ENCODE data around the gene MAST1.
"Not testable (repeated sequence)": the region's sequence is repeated elsewhere in the genome, so short reads cannot be mapped to it uniquely, and the experiment has no call there.

The MAST1 gene

DNA sequence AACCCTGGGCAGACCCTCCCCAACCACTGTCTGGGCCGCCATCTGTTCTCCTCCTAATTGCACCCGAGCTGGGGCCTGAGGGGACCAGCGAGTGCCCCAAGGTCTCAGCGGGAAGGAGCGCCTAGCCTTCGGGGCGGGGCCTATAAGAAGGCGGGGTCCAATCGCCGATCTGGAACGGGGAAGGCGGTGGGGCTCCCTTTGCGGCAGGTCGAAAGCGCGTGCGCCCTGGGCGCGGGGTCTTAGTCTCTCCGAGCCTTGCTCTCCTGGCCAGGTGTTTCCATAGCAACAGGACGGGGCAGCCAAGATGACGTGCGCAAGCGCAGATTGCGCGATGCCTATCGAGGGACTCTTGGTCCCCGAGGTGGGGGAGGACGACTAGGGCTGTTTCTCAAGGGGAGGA, 2.8 kb downstream of the MAST1 start:
- DNase-seq: no peak

DNA sequence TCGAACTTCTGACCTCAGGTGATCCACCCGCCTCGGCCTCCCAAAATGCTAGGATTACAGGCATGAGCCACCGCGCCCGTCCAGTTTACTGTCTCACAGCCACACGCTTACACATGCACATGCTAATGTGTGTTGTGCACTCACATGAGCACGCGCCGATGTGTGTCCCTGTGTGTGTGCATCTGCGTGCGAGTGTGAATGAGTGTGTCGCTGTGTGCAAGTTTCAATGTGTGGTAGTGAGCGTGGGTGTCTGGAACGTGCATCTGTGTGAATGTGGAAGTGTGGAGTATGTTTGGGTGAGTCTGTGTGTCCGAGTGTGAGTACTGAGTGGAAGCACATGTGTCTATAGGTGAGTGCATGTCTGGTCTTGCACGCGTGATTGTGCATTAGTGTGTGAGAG, 4.2 kb downstream of the MAST1 start:
- no peak for DNase-seq

DNA sequence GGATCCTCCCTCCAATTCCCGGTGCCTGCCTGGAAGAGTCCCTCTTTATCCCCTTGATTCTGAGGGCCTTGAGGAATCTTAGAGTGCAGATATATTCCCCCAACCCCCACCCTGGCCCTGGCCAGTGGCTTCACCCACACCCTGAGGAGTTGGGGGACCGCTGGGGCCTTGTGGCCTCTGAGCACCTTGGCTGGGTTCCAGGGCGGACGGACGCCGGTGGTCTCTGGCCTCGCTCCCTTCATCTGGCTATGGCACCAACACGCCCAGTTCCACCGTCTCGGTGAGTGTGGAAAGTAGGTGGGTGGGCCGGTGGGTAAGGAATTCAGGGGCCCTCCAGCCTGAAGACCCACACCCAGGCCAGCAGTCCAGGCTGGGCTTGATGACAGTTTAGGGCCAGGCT, 5.0 kb downstream of the MAST1 start:
- DNase-seq: no peak

DNA sequence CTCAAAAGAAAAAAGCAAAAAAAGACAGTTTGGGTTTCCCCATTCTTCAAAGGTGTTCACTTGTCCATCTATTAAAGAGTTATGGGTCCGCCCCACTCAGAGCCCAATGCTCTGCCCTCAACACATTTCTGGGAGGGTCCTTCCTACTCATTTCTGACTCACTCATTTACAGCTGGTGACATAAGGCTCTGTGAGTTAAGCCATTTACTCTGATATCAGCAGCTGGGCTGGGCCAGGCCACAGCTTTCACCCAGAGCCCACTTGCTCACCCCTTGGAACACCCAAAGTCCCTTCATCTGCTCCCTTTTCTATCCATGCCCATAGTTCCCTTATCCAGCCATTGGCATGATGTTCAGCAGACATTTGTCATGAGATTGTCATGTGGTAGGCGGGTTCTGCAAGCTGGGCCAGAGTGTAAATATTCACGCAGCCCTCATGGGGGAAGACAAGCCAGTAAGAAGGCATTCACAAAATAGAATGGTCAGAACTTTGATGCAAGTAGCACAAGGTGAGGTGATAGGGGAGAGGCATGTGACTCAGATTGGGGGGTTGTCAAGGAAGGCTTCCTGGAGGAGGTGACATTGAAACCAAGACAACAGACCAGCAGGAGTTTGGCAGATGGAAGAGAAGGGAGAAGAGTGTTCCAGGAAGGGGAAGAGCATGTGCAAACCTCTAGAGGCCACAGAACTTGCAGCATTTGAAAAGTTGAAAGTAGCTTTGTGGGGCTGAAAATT, 5.9 kb downstream of the MAST1 start:
- DNase-seq: no peak

DNA sequence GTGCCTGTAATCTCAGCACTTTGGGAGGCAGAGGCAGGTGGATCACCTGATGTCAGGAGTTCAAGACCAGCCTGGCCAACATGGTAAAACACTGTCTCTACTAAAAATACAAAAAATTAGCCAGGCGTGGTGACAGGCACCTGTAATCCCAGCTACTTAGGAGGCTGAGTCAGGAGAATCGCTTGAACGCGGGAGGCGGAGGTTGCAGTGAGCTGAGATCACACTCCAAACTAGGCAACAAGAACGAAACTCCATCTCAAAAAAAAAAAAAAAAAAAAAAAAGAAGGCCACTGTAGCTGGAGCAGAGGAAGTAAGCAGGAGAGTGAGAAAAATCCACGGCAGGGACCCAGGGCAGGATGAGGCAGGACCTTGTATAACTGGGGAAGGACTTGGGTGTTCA, 8.3 kb downstream of the MAST1 start:
- not testable (repeated sequence) for DNase-seq

DNA sequence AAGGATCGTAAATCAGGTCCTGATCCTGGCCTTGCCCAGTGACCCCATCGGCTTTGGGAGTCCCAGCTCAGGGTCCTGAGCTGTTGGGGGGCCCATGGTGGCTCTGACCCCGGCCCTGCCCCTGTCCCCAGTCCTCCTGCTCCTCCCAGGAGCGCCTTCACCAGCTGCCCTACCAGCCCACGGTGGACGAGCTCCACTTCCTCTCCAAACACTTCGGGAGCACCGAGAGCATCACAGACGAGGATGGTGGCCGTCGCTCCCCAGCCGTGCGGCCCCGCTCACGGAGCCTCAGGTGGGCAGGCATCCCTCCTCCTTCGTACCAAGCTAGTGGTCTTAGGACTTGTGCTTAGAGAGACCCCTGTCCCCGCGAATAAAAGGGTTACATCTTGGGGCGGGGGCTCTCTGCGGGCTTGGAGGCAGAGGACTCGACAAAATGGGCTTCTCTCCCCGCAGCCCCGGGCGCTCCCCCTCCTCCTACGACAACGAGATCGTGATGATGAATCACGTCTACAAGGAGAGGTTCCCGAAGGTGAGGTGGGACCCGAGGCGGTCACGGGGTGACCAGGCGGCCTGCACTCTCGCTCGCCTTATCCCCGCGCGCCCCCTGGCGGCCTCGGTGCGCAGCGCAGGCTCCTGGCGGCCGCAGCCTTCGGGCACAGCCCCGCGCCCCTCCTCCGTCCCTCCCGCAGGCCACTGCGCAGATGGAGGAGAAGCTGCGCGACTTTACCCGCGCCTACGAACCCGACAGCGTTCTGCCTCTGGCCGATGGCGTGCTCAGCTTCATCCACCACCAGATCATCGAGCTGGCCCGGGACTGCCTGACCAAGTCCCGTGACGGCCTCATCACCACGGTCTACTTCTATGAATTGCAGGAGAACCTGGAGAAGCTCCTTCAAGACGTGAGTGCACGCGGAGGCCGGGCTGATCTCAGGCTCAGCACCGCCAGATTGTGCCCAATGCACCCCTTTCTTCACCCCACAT, 9.1 kb downstream of the MAST1 start:
- peak; percentile 83 for DNase-seq

DNA sequence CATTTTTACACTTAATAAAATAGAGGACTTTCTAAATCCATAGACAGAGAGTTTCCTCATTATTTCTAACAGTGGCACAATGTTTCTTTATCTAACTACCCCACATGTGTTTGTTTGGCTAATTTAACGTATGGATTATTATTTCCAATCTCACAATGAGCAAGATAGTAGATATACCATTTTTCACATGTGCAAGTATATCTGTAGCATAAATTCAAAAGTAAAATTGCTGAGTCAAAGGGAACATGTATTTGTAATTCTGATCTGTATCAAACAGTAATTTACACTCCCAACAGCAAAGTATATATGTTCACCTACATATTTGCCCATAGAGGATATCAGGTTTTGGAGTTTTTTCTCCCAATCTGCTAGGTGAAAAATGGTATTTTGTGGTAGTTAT, 18.3 kb downstream of the MAST1 start:
- DNase-seq: no peak

DNA sequence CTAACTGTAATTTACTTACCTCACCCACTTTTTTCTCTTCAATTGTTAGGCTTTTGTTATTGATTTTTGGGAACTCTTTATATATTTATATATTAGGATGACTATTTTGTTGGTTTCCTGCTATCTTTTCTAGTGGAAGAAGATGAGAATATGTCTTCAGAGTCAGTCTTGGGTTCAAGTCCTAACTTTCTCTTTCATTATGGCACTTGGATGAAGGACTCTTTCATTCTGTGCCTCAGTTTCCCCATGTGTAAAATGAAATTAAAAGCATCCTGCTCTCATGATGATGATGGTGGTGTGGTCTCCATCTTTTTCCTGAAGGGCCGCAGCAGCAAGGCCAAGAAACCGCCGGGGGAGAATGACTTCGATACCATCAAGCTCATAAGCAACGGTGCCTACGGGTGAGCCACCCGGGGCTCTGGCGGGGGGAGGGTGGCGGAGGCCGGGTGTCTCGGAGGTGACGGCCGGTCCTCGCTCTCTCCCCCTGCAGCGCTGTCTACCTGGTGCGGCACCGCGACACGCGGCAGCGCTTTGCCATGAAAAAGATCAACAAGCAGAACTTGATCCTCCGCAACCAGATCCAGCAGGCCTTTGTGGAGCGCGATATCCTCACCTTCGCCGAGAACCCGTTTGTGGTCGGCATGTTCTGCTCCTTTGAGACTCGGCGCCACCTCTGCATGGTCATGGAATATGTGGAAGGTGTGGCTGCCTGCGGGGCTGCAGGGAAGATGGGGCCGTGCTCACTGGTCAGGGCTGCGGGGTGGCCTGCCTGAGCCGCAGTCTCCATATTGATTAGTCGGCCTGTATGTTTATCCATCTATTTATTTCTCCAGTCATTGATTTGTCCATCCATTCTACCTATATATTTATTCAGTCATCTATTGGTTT, 20.0 kb downstream of the MAST1 start:
- DNase-seq: no peak

DNA sequence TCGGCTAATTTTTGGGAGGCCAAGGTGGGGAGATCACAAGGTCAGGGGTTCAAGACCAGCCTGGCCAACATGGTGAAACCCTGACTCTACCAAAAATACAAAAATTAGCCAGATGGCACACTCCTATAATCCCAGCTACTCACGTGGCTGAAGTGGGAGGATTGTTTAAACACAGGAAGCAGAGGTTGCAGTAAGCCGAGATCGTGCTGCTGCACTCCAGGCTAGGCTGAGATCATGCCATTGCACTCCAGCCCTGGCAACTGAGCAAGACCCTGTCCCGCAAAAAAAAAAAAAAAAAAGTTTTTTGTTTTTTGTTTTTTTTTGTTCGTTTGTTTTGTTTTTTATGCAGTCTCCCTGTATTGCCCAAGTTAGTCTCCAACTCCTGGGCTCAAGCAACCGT, 21.2 kb downstream of the MAST1 start:
- no peak for DNase-seq

DNA sequence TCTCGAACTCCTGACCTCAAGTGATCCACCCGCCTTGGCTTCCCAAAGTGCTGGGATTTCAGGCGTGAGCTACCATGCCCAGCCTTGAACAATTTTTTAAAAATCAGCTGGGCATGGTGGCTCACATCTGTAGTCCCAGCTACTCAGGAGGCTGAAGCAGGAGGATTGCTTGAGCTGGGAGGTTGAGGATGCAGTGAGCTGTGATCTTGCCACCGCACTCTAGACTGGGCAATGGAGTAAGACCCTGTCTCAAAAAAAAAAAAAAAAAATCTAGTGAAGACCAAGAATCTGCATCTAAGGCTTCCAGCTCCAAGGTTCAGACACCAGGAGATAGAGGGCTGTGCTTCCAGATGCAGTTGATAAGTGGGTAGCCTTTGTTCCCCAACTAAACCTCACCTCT, 25.8 kb downstream of the MAST1 start:
- DNase-seq: no peak

DNA sequence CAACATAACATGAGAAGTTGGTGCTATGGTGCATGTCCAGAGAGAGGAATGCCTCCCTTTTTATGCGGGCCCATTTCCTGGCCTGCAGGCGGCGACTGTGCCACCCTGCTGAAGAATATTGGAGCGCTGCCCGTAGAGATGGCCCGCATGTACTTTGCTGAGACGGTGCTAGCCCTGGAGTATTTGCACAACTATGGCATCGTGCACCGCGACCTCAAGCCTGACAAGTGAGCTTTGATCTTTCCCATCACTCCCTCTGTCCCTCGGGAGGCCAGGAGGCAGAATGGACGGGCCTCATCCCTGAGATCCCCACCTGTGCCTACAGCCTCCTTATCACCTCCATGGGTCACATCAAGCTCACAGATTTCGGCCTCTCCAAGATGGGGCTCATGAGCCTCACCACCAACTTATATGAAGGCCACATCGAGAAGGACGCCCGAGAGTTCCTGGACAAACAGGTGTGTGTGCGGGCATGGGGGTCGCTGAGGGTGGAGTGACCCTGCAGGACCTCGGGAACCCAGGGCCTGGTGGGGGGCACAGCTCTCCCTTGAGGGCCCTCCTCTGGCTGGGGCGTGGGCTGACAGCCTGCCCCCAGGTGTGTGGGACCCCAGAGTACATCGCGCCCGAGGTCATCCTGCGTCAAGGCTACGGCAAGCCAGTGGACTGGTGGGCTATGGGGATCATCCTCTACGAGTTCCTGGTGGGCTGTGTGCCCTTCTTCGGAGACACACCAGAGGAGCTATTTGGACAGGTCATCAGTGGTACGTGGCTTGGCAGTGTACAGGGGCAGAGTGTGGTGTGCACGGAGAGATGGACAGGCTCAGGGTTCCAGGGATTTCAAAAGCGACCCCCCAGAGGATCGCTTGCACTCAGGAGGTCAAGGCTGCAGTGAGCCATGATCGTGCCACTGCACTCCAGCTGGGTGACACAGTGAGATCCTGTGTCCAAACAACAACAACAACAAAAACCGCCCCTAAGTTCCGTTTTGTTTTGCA, 26.7 kb downstream of the MAST1 start:
- DNase-seq: no peak

DNA sequence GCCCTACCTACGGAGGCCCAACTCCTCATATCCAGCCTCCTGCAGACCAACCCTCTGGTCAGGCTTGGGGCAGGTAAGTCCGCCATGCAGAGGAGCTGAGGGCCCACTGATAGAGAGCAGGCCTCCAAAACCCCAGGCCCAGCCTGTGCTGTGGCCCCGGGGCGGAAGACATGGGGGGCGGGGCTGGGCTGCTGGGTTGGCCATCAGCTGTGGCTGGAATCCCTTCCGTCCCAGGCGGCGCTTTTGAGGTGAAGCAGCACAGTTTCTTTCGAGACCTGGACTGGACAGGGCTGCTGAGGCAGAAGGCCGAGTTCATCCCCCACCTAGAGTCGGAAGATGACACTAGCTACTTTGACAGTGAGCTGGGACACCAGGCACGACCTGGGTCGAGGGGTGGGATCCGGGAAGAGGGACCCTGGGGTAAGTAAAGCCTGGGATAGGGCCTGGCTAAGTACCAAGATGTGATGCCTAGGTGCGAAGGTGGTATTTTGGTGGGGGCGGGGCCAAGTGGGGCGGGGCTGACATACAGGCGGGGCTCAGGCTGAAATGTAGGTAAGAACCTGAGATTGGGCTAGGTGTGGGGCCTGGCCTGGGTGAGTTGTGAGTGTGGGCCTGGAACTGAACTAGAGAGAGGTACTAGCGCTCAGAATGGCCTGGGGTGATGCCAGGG, 27.6 kb downstream of the MAST1 start:
- no peak for DNase-seq

DNA sequence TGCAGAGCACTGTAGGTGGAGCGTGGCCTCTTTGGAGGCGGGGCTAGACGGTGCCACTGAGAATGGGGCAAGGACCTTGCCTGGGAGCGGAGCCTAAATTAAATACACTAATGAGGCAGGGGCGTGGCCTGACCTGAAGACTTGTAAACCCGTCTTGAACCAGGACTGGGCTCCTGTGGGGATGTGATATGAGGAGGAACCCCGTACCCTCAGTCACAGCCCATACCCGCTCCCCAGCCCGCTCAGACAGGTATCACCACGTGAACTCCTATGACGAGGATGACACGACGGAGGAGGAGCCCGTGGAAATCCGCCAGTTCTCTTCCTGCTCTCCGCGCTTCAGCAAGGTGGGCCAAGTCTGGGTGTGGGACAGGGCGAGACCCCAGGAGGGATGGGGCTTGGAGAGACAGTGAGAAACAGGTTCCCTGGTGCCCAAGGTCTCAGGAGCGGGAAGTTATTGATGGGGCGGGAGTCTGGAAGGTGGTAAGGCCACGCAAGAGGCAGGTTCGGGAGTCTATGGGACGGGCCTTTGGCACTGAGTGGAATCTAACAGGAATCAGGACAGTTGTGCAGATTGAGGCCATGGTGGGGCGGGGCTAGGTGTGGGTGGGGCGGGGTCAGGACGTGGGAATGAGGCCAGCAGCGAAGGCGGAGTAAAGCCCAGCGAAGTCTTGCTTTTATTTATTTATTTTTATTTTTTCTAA, 28.3 kb downstream of the MAST1 start:
- no peak for DNase-seq

DNA sequence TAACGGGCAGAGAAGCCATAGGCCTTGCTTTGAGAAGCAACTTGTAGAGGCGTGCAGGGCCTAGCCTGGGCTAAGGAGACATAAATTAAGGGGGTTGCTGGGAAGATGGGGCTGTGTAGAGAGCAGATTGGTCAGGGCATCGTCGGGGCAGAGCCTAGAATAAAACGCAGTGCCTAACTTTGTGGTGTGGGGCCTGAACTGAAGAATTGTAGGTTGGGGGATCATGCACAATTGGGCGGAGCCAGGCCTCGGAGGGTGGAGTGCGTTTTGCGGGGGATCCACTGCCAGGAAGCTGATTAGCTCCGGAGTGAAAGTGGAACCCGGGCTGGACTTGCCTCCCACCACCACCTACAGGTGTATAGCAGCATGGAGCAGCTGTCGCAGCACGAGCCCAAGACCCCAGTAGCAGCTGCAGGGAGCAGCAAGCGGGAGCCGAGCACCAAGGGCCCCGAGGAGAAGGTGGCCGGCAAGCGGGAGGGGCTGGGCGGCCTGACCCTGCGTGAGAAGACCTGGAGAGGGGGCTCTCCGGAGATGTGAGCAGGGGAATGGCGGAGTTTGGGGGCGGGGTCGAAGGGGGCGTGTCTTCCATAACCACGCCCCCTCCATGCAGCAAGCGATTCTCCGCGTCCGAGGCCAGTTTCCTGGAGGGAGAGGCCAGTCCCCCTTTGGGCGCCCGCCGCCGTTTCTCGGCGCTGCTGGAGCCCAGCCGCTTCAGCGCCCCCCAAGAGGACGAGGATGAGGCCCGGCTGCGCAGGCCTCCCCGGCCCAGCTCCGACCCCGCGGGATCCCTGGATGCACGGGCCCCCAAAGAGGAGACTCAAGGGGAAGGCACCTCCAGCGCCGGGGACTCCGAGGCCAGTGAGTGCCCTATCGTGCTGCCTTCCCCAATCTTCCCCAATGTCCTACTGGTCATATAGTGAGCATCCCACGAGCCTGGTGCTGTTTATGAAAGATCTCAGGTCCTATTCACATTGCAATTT, 29.1 kb downstream of the MAST1 start:
- DNase-seq: peak; percentile 68

DNA sequence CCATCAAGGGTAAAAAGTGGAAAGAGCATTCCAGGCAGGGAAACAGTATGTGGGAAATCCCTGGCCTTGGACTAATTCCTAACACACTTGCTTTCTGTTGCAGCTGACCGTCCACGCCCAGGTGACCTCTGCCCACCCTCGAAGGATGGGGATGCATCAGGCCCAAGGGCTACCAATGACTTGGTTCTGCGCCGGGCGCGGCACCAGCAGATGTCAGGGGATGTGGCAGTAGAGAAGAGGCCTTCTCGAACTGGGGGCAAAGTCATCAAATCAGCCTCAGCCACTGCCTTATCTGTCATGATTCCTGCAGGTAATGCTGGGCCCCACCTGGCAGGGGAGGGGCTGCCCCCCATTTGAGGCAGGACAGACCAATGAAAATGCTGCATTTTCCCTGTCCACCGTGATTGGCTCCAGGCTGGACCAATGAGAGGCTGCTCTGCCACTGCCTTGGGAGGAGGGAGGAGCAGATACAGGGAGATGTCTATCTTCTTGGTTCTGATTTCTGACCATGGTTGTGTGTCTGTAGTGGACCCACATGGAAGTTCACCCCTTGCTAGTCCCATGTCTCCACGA, 30.3 kb downstream of the MAST1 start:
- DNase-seq: no peak

DNA sequence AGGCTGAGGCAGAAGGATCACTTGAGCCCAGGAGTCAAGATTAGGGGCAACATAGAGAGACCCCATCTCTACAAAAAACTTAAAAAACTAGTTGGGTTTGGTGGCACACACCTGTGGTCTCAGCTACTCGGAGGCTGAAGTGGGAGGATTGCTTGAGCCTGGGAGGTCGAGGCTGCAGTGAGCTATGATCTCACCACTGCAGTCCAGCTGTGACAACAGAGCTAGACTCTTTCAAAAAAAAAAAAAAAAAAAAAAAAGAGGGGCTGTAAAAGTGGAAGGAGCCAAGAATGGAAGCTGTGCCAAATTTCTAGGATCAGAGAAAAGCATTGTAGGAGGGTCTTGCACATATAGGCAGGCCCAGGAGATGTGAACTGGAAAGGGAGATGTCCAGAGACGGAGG, 33.4 kb downstream of the MAST1 start:
- DNase-seq: no peak

DNA sequence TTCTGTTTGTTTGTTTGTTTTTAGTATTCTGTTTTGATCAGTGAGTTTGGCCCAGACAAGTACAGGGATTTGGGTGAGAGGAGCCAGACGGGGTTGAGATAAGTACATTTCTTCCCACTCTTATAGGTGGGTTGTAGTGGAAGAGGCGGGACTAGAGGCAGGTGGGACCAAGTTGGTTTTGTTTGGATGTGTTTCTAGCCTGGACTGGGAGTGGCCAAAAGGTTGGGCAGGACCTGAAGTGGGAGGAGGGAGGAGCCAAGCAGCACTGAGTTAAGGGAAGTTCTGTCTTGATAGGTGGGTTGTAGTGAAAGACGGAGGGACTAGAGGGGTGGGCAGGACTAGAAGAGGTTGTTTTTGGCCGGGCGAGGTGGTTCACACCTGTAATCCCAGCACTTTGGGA, 33.9 kb downstream of the MAST1 start:
- no peak for DNase-seq

DNA sequence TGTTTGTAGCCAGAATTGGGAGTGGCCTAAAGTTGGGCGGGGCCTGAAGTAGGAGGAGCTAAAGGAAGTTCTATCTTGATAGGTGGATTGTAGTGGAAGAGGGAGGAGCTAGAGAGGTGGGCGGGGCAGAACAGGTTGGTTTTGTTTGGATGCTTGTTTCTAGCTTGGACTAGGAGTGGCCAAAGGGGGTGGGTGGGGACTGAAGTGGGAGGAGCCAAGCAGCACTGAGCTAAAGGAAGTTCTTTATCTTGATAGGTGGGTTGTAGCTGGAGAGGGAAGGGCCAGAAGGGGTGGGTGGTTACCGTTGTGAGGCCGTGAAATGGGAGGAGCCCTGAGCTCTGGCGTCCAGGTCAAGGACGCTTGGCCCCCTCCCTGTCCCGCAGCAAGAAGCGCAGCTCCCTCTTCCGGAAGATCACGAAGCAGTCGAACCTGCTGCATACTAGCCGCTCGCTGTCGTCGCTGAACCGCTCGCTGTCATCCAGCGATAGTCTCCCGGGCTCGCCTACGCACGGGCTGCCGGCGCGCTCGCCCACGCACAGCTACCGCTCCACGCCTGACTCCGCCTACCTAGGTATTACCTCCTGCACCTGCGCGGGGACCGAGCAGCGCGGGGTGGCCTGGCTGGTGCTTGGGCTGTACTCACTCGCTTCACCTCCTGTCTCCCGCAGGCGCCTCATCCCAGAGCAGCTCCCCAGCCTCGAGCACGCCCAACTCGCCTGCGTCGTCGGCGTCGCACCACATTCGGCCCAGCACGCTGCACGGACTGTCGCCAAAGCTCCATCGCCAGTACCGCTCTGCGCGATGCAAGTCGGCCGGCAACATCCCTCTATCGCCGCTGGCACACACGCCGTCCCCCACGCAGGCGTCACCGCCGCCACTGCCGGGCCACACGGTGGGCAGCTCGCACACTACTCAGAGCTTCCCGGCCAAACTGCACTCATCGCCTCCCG, 34.9 kb downstream of the MAST1 start:
- DNase-seq: peak; percentile 82
